ENCODE data around the gene RBM47.

DNA sequence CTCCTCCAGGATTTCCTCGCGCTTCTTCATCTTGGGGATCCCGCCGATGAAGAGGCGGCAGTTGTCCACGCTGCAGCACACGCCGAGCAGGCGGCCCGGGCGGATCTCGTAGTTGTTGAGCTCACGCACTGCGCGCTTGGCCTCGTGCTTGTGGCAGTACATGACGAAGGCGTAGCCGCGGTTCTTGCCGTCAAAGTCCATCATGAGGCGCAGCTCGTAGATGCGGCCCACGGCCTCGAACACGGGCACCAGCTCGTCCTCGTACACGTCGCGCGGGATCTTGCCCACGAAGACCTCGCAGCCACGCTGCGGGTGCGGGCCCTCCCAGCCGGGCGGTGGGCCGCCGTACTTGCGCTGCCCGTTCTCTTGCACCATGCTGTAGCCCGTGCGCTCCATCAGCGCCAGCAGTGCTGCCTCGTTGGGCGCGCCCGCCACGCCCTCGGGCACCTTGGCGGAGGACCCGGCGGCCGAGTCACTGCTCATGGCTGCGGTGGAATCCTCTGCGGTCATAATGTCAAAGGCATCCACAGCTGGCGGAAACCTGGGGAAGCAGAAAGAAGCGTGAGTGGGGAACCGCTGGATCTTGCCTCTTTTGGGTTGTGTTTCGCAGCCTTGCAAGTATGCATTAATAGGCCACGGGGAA is 191.2 kb downstream of the RBM47 start:
- TF ChIP-seq, protein P1, sequence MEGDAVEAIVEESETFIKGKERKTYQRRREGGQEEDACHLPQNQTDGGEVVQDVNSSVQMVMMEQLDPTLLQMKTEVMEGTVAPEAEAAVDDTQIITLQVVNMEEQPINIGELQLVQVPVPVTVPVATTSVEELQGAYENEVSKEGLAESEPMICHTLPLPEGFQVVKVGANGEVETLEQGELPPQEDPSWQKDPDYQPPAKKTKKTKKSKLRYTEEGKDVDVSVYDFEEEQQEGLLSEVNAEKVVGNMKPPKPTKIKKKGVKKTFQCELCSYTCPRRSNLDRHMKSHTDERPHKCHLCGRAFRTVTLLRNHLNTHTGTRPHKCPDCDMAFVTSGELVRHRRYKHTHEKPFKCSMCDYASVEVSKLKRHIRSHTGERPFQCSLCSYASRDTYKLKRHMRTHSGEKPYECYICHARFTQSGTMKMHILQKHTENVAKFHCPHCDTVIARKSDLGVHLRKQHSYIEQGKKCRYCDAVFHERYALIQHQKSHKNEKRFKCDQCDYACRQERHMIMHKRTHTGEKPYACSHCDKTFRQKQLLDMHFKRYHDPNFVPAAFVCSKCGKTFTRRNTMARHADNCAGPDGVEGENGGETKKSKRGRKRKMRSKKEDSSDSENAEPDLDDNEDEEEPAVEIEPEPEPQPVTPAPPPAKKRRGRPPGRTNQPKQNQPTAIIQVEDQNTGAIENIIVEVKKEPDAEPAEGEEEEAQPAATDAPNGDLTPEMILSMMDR (IDR thresholded peaks at IDR 0.05) = no peak
- no peak for TF ChIP-seq POLR2A (IDR thresholded peaks at IDR 0.05; ENCODE audit: low read depth)

Data from esophagus muscularis mucosa (tissue), 3 donors.